Fibroblast of pulmonary artery (primary cell): Measurements from ENCODE around the gene CHCHD1.

ENCODE experiments used
- DNase-seq: peaks from one replicate; pipeline ENCODE4 v3.0.0-alpha.2; 2010; ENCODE audit warnings: low read depth
- H3K4me3 ChIP-seq: replicated peaks from 2 replicates; pipeline ENCODE4 v1.5.1; 2011; ENCODE audit warnings: low read depth, mild to moderate bottlenecking, control low read depth, low read length, moderate library complexity
- TF ChIP-seq, protein P1 (sequence below): IDR thresholded peaks from 2 replicates; pipeline ENCODE4 v1.5.1; 2011; ENCODE audit warnings: mild to moderate bottlenecking, control low read depth, low read length, inconsistent platforms; ENCODE audit errors: missing control alignments

CHCHD1 gene

DNA sequence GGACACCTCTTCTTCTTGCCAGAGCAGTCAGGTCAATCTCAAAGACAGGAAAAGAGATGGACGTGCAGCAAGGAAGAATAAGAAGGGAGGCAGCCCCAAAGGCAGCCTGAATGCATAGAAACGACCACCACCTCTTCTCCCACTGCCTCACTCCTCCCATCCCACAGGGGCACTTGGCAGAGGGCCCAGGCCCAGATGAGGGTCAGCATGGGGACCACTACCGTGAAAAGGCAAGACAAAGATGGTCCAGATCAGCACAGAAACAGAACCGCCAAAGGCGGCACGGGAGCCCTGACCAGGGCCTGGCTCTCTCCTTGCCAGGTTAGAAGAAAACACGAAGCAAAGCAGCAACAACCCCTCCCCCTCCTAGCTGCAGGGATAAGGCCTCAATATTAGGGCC is 31.5 kb downstream of the CHCHD1 start:
- DNase-seq, result no peak
- H3K4me3 ChIP-seq, result no peak overlapping the region
- TF ChIP-seq, protein P1, sequence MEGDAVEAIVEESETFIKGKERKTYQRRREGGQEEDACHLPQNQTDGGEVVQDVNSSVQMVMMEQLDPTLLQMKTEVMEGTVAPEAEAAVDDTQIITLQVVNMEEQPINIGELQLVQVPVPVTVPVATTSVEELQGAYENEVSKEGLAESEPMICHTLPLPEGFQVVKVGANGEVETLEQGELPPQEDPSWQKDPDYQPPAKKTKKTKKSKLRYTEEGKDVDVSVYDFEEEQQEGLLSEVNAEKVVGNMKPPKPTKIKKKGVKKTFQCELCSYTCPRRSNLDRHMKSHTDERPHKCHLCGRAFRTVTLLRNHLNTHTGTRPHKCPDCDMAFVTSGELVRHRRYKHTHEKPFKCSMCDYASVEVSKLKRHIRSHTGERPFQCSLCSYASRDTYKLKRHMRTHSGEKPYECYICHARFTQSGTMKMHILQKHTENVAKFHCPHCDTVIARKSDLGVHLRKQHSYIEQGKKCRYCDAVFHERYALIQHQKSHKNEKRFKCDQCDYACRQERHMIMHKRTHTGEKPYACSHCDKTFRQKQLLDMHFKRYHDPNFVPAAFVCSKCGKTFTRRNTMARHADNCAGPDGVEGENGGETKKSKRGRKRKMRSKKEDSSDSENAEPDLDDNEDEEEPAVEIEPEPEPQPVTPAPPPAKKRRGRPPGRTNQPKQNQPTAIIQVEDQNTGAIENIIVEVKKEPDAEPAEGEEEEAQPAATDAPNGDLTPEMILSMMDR, result no peak

DNA sequence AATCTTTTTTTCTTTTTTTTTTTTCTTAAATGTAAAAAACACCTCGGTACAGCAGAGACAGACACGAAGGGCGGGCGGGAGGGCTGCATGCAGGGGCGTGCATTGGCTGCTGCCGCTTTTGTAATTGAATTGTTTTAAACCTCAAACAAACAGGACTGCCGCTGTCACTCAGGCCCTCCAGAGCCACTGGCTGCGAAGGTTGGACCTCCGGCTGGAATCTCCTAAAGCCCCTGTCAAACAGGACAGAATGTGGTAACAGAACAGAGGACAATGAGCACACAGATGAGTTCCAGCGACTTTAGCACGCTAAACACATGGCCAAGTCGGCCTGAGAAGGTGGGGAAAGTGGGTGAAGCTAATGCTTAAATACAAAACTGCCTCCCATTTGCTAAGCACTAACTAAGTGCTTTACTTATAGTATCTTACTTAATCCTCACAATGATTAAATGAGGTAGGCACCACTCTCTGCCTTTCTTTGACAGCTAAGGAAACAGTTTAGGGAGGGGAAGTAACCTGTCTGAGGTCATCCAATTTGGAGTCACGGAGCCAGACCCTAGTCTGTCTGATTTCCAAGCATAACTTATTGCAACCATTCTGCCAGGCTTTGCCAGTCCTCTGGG is 32.5 kb downstream of the CHCHD1 start:
- DNase-seq, result no peak
- no peak overlapping the region for H3K4me3 ChIP-seq
- TF ChIP-seq, protein P1, result no peak

DNA sequence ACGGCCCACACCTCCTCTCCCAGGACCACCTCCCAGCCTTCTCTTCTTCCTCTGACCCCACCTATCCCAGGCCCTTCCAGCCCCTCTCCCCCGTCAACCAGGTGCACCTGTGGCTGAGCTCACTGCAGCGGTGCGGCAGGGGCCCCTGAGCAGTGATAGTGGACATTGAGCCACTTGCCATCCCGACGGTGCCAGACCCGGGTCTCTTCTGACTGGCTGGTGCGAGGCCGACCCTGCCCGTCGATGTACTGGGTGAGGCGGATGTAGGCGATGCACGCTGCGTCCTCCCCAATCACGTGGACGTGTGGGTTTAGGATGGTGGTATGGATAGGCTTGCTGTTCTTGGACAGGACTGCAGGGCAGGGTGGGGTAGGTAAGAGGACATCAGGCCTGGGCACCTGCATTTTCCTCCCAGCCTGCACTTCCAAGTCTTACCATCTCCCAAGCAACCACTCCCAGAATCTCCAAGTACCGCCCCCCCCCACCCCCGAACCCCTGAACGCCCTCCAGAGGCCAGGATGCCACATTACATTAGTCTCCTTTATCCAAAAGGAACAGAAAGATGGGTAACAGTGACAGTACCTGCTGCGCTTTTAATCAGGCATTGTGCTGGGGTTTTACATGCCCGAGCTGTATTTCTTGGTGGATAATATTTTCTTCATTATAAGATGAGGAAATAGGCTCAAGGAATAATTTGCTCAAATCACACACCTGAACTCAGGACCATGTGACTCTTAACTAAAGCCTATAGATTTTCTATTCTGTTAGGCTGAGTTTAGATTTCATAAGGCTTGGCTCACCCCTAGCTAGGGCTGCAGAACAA is 33.3 kb downstream of the CHCHD1 start:
- TF ChIP-seq, protein P1, result peak; percentile 22
- H3K4me3 ChIP-seq, result no peak overlapping the region
- peak; percentile 12 for DNase-seq

GRCh38 chr10:73815719-73816030 is 33.8 kb downstream of the CHCHD1 start:
- no peak overlapping the region for H3K4me3 ChIP-seq
- DNase-seq, result no peak
- TF ChIP-seq, protein P1, result no peak

DNA sequence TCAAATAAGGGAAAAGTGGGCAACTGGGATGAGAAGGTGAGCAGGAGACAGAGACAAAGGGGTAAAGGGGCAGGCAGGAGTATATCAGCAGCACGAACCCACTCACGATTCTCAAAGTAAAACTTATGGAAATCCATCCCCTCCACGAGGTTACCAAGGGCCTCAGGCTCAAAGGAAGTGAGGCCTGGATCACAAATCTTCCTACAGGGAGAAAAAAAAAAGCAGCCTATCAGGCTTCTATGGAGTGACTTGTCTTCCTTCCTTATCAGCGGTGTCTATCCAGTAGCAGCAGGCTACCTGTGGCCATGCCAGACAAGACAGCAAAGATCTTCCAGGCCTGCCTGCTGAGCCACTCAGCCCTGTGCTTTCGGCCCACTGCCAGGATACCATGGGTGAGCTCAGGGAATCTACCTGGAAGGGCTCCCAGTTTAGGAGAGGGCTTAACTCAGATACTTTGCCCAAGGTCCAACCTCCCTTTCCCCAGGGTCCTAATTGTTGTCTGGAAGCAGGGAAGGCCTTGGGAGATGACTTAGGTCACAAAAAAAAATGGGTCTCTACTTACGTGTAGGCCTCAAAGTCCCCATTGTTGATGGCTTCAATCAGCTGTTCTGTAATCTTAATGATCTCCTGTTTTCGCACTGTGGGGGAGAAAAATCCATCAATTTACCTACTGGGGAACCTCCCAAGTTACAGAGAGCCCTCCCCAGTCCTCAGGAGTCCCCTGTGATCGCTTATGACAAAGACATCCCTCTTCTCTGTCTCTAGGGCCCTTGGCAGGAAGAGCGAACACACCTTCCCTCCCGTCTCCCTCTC is 35.3 kb downstream of the CHCHD1 start:
- H3K4me3 ChIP-seq, result no peak overlapping the region
- TF ChIP-seq, protein P1, result no peak
- peak; percentile 29 for DNase-seq

DNA sequence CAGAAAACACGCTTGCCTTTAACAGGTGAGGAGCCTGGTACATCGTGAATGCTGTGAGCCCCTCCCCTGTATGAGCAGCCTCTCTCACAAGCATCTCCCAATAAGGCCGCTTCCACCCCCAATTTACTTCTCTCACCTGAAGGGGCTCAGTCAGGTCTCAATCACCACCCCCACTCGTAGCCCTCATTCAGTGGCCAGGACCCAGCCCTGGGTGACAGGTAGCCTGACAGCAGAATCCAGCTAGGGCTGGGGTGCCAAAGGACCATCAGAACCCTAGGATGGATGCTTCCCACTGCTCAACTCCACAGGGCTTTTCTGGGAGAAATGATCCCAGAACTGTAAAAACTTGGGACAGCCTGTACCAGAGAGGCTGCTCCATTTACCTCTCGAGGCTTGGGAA is 36.0 kb downstream of the CHCHD1 start:
- DNase-seq, result no peak
- TF ChIP-seq, protein P1, result no peak
- no peak overlapping the region for H3K4me3 ChIP-seq
